HG03025 (cell line): Measurements from ENCODE around the gene SERPINB6.
"Not testable (repeated sequence)": the region's sequence is repeated elsewhere in the genome, so short reads cannot be mapped to it uniquely, and the experiment has no call there.

Experiments
- ATAC-seq: cut with Tn5 transposase; IDR thresholded peaks from one replicate; pipeline ENCODE4 v1.9.1; 2021; ENCODE audit warnings: mild to moderate bottlenecking, moderate library complexity; ENCODE audit not compliant: unreplicated experiment, low FRiP score

Gene SERPINB6

GRCh38 chr6:2971420-2972218 lies at the start of gene SERPINB6:
Gene SERPINB6, minus strand, starts transcription at chr6:2971567. Its CDS starts 12,235 bp downstream, at chr6:2959332.
- no peak for ATAC-seq

- ATAC-seq: no peak
Observed at GRCh38 chr6:3019749-3020320, 48.5 kb upstream of the SERPINB6 start.

- ATAC-seq: no peak
Observed at GRCh38 chr6:3019065-3019464, 47.7 kb upstream of the SERPINB6 start.

- no peak for ATAC-seq
Observed at GRCh38 chr6:3017304-3017703, 45.9 kb upstream of the SERPINB6 start.

GRCh38 chr6:3016473-3017280 lies 45.3 kb upstream of the SERPINB6 start:
- ATAC-seq: no peak

- no peak for ATAC-seq
Observed at GRCh38 chr6:3015144-3015543, 43.8 kb upstream of the SERPINB6 start.

GRCh38 chr6:3014675-3015066 lies 43.3 kb upstream of the SERPINB6 start:
- ATAC-seq: no peak

GRCh38 chr6:3013901-3014674 lies 42.7 kb upstream of the SERPINB6 start:
- ATAC-seq: no peak

- no peak for ATAC-seq
Observed at GRCh38 chr6:3013486-3013885, 42.1 kb upstream of the SERPINB6 start.

- ATAC-seq: no peak
Observed at GRCh38 chr6:3011592-3011991, 40.2 kb upstream of the SERPINB6 start.

- ATAC-seq: no peak
Observed at GRCh38 chr6:3011158-3011557, 39.8 kb upstream of the SERPINB6 start.

- no peak for ATAC-seq
Observed at GRCh38 chr6:3009930-3010329, 38.6 kb upstream of the SERPINB6 start.

GRCh38 chr6:3008712-3009265 lies 37.4 kb upstream of the SERPINB6 start:
- ATAC-seq: not testable (repeated sequence)

- no peak for ATAC-seq
Observed at GRCh38 chr6:3007571-3007970, 36.2 kb upstream of the SERPINB6 start.

- ATAC-seq: no peak
Observed at GRCh38 chr6:3006476-3006875, 35.1 kb upstream of the SERPINB6 start.

GRCh38 chr6:3005874-3006273 lies 34.5 kb upstream of the SERPINB6 start:
- ATAC-seq: no peak

- no peak for ATAC-seq
Observed at GRCh38 chr6:3005077-3005476, 33.7 kb upstream of the SERPINB6 start.

GRCh38 chr6:3003226-3003625 lies 31.9 kb upstream of the SERPINB6 start:
- ATAC-seq: not testable (repeated sequence)

- no peak for ATAC-seq
Observed at GRCh38 chr6:3001773-3002293, 30.5 kb upstream of the SERPINB6 start.

- no peak for ATAC-seq
Observed at GRCh38 chr6:3001146-3001772, 29.9 kb upstream of the SERPINB6 start.
